Stimulated activated CD4-positive, alpha-beta T cell treated with anti-CD3 and anti-CD28 coated beads, TNF-alpha, amount 100 ng/mL, for 48 hours (primary cell): ENCODE data around the gene SLC43A2.

ENCODE experiments used
- DNase-seq, 3 donors: peaks; one replicate each; pipeline ENCODE4 v3.0.0-alpha.2; 2020; ENCODE audit warnings: low read depth in 3 of 3

Gene SLC43A2

DNA sequence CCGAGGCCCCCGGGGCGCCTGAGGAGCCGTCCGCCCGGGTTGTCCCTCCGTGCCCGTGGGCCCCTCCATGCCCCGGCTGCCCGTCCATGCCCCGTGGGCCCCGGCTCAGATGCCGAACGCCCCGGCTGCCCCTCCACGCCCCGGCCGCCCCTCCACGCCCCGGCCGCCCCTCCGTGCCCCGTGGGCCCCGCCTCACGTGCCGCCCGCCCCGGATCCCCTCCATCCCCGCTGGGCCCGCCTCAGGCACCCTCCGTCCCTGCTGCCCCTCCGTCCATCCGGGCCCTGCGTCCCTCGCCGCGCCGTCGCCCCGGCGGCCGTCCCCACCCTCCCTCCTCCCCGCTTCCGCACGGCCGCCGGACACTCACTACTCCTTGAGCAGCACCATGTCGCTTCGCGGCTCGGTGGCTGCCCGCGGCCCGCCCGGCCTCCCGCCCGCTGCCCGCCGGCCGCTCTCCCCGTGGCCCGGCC lies 66.4 kb downstream of the SLC43A2 start:
- DNase-seq: no peak

DNA sequence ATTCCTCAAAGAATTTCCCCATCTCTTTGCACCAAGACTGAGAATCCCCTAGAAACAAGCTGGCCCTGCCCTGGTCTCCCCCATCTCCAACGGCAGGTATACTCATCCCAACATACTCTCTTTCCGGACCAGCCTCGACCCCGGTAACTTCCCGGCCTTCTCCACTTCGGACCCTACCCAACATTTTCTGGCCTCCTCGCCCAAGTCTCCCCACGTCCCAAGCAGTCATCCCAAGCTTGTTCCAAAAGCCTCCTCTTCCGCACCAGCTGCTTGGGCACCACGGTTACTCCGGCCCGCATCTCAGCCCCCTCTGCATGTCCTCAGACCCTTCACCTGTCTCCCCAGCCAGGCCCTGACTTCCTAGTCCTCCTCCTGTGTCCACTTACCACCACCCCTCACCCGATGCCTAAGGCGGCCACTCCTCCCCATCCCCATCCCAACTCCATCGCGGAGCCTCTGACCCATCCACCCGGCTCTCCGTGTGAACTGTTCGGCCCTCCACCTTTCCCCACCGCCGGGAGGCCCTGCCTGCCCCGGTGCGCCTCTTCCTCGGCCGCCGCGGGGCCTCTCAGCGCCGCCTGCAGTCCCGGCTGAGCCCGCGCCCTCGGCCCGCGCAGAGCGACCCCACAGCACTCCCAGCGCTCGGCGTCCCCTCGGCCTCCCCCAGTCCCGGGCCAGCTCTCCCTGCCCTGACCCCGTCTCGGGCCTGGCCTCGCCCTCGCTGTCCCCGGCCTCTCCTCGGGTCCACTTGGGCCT lies 67.0 kb downstream of the SLC43A2 start:
- no peak for DNase-seq

DNA sequence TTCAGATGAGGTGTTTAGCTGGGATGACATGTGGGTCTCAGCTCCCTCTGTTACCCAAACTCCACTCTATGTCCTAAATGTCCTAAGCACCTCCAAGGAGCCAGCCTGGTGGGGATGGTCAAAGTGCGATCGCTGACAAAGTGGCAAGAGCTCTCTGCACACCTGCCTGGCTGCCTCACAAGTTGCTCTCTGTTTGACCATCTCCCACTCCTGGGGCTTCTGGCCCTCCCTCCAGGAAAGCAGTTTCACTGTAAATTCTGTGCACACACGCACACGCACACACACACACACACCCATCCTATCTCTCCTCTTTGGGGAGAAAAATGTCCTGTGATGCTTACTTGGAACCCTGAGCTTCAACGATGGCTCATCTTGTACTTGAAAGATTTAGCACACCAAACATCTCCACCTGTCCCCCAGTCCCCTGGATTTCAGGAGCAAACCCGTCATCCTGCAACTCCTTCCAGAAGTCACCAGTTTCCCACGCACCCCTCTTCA lies 67.7 kb downstream of the SLC43A2 start:
- no peak for DNase-seq

DNA sequence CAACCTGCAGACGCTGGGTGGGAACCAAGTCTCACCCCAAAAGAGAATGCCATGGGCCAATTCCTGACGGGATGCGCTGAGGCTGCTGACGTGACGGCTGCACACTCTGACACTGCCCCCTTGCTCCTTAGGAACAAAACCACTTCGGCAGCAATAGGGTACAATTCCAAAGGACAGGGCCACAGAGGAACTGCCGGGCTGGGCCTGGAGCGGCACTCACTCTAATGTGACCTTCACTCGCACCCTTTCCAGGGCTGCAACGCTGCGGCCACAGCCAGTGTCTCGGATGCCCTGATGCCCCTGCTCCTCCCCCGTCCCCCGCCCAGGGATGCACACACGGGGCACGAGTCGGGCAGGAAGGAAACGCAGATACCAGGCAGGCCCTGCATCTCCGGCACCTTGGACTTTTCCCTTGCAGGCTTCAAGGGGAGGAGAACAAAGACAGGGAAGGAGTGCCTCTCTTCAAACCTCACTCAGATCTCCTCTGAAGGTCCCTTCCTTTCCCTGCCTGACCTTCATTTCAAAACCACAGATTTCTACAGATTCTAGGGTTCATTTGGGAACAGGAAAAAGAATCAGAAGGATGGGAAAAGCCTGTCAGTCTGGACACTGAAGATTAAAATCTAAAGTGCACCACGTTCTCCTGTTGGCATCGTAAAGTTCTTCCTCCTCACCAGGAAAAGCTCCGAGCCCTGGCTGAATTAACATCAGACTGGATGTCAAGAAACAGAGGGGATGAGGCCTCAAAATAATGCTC lies 68.4 kb downstream of the SLC43A2 start:
- no peak for DNase-seq

DNA sequence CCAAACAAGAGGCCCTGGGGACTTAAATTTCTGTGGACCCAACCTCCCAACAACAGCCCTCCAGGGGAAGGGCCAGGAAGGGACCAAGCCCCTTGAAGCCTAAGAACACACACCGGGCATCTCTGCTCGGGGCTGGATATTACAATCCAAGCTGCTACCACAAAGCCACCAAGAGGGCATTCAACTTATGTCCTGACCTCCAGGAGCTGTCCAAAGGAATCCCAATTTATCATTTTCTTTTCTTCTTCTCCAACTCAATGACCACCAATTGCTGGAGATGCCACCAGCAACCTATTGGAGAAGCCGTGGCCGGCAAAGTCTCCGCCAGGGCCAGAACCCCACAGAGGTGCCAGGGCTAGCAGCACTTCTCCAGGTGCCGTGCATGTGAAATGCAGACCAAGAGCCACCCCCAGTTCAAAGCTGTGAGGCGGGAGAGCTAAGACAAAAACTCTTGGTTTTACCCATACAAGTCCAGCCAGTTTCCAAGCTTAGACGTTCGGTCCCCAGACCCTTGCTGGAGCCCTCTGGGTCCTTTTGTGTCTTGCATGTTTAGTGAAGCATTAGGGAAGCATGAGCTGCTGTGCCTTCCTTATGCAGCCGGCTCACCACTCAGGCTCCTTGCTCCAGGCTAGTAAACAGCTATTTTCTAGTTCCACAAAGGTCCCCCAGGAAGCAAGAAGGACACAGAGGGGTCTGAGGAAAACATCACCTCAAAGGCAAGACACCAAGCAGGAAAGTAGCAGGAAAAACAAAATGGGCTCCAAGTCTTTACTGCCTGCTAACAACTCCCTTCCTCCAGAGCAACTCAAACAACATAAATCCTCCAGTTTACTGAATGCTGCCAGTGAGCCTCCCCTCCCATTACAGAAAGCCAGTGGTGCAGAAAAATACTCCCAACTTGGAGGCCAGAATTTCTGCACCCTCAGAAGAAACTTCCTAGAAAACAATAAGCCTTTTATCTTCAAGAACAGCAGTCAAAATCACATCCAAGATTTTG lies 69.3 kb downstream of the SLC43A2 start:
- DNase-seq: no peak

DNA sequence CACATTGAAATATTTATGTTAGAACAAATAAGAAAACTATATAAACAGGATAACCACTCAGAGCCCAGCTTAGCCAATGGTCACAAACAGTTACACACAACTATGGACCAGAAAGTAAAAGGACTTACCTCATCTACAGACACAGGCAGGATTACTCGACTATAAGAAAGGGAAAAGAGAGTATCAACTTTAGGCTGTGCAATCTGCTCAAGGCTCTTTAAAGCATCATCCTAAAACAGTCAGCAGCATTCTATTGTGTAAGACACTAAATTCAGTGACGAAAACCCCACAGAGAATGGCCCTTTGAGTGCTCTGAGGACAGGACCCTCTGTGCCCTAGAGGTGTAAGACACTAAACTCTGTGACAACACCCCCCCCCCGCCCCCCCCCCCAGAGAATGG lies 70.2 kb downstream of the SLC43A2 start:
- DNase-seq: no peak

DNA sequence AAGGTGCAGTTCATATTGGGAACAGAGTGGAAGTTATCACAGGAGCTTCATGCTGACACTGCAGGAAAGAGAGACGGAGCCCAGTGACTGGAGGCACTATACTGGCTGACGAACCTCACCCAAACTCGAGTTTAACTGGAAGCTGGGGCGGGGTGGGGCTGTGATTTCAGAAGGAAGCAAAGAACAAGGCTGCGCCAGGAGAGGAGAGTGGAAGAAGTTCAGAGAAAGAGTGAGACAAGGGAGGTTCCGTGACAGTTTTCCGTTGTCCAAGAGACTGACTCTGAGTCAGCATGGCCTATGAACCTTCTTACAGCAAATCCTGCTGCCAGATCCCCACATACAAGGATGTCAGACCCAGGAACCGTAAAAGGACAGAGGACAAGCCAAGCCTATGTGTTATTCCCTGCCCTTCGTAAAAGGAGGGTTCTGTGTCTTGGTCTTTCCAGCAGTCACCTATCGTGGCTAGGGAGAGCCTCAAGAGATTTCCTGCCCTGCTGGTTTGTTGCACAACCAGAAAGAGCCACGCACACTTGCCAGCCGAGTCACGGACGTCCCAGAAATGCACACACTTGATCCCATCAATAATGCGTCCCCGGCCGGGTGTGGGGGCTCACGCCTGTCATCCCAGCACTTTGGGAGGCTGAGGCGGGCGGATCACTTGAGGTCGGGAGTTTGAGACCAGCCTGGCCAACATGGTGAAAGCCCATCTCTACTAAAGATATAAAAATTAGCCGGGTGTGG lies 71.1 kb downstream of the SLC43A2 start:
- DNase-seq: no peak

DNA sequence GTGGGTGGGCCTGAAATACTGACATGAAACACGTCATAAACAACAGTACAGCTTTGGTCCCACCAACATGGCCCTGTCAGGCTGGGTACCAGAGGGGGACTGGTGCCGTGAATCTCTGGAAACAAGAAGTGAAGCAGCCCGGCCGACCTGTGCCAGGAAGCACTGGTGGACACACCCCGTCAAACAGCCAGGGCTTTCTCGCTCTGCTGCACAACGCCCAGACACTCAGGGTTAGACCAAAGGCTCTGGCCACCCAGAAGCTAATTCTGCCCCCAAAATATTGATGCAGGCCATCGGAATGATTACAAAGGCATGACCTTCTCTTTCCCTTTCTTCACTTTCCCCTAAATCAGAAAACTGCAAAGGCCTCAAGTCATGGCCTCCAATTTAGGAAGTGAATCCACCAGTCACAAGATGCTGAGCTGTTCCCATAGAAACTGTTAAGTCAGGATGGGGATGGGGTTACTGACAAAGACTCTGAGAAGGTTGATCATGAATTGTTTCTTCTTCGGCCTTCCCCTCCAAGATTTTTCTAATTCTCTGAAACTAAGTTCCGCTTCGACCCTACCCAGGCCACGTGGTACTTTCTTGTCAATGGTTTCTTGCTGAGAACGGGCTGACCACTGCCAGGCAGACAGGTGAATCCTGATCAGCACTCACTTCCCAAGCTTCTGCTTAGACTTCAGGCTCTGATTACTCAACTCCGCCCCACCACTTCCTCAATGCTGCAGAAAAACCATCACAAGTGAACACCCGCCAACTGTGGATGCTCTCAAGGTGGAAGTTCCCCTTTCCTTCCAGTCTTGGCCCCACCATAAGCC lies 72.8 kb downstream of the SLC43A2 start:
- no peak for DNase-seq

DNA sequence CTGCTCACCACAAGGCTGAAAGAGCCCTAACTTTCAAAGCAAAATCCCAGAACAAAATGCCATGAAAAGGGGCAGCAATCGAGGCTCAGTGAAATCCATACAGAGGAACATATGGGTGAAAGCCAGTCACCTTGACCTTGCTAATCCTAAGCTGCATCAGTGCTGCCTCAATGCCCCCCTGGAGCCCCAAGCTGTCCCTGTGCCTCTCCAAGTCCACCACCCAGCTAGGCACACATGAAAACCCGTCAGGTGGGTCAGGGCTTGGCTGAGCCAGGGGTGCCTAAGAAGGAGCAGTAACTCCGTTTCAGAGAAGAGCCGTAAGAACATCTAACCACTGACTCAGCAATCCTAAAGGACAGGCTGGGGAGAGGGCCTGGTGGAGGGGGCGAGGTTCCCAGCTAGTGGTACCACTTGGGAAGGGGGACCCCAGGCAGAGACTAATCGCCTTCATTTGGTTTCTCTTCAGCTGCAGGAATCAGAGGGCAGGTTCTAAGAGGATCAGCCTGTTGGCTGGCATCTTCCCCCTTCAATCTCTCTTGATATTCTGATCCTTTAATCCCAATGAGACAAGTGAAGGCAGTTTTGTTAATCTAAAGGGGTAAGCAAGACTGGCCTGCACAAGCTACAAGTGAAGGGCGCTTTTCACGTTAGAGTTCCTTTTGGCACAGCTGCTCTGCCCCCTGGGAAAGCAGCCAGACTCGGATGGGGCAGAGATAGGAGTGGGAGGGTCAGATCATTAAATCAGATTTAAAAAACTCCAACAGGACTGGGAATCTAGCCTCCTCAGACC lies 73.7 kb downstream of the SLC43A2 start:
- DNase-seq: no peak

DNA sequence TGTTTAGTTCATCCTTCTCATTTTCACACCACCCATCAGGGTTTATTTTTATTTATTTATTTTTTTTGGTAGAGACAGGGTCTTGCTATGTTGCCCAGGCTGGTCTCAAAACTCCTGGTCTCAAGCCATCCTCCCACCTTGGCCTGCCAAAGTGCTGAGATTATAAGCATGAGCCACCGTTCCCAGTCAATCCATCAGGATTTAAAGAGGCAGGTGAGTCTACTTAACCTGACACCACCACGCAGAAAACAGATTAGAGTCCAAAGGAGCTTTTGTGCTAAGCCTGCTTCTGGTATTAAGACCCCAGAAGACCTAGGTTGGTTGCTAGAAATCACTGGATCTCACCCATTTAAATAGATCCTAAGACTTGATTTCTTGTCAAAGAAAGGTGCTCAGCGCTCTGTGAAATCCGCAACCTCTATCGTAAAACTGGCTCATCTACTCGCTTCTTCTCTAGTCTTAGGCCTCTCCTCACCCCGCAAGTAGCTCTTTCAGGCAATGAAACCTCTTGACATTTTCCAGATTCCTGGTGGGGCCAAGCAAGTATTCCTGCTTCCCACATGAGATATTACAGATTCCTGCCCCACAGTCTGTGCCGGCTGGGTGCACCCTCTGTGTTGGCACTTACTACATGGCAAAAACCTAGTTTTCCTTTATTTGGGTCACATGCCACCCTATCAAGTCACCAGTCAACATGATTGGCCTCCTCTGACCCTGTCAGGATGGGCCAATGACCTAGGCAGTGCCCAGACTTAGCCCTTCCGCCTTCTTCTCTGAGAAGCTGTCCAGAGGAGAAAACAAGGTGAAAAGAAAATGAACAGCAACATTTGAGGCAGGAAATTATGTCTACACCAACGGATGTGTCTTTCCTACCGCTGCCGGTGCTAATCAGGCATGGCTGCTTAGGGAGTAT lies 75.0 kb downstream of the SLC43A2 start:
- no peak for DNase-seq

DNA sequence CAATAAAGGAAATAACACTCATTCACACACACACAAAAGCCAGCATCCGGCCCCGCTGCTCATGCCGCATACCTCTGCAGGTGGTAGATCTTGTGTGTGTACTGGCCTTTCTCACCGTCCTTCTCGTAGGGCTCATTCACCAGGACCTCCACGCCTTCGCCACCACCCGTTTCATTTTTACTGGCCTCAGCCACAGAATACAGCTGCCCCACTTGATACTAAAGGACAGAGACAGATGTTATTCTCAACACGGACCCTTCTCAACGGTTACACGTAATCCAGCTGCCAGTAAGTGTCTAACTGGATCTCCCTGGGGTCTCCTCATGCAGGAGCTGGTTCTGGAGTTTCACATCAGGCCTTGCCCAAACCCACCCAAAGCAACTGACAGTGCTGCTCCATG lies 75.7 kb downstream of the SLC43A2 start:
- DNase-seq: no peak

DNA sequence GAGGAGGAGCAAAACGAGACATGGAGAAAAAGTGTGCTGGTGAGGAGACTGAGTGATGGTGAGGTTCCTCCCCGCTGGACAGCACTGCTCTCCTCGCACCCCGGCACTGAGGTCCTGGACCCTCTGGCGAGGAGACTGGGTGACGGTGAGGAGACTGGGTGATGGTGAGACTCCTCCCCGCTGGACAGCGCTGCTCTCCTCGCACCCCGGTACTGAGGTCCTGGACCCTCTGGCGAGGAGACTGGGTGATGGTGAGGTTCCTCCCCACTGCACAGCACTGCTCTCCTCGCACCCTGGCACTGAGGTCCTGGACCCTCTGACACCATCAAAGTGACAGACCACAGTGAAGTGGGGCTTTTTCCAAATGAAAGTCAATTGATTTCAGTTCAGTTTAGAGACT lies 76.9 kb downstream of the SLC43A2 start:
- DNase-seq: no peak

DNA sequence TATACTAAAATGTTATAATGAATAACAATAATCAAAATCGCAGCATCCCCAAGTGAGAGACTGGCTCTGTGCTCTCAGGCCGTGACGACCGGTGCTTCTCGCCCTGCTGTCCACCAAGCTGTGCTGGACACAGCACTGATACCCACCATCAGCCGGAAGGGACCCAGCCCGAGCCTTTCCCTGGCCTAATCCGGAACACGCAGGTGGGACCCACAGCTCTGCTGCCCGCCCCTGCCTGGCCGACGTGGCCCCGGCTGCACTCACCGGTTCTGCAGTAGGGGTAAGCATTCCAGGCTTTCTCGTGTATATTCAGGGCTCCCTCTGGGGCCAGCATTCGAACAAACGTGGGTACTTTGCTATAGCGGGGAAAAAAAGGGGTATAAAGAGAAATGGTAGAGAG lies 80.6 kb downstream of the SLC43A2 start:
- DNase-seq: no peak

DNA sequence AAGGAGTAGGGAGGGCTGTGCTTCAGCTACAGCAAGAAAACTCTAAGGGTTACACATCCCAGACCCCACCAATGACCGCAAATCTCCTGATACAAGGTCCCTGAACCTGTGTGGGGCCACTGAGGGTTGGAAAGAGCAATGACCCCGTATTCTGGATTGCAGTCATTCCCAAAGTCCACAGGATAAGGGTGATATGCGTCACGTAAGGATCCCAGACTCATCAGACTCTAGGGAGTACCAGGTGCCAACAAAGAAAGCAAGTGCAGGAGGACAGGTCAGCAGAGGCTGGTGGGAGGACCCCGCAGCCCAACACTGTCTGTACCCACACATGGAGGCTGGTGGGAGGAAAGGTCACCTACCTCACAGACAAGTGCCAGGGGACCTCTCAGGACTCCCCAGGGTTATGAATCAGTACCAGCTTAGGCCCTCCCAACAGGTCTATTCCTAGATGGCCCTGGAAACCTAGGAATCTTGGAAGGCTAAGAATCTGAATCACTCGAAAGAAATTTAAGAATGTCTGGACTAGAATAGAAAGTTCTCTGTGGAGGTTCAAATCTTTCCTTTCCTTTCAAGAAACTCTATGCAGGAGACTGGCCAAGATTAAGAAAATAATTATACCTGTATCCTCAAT lies 82.2 kb downstream of the SLC43A2 start:
- no peak for DNase-seq

DNA sequence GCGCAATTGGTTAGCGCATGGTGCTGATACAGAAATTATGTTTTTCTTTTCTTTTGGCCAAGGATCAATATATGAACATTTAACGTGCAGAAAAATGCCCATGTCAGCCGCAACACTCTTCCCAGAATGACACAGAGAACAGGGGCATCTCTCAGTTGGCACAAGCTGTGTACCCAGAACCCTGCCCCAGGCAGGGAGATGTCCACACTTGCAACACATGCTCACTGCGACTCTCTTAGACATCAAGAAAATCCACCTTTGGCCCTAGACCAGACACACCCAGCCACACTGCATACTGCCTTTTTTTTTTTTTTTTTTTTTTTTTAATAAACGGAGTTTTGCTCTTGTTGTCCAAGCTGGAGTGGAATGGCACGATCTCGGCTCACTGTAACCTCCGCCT lies 83.0 kb downstream of the SLC43A2 start:
- DNase-seq: no peak

DNA sequence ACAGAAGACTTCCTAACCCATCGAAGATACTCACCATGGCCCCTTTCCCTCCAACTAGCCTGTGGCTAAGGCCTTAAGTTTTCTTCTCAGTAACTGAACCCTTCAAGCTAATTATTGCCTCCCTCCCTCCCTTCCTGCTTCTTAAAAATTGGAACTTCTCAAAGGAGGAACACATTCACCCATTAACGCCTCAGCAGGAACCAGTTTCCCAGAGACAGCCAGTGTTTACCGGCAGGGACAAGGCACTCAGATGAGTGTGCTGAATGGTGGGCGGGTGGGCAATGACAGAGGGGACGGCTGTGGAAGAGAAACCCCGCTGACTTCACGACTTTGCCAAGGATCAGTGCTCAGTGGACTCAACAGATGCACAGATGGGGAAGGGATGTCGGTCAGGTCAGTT lies 86.3 kb downstream of the SLC43A2 start:
- DNase-seq: no peak

DNA sequence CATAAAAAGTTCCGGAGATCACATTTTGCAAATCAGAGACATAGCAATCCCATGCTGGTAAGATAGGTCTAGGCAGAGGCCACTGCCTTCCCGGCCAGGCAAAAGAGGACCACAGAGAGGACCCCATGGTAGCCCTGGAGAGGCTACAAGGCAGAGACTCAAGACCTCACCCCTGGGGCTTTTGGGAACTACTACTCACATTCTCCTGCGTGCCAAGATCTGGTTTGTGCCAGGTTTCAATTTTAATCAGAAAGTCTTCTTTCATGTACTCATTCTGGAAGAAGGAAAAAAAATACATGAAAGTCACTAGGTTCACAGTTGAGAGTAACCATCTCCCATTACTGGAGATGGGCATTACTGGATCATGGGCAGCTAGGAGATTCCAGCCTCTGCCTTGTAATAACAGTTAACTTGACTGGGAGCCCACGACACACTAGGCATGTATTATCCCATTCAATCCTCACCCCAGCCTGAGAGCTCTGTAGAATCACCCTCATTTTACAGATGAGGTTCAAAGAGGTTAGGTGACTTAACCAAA lies 87.2 kb downstream of the SLC43A2 start:
- DNase-seq: no peak

DNA sequence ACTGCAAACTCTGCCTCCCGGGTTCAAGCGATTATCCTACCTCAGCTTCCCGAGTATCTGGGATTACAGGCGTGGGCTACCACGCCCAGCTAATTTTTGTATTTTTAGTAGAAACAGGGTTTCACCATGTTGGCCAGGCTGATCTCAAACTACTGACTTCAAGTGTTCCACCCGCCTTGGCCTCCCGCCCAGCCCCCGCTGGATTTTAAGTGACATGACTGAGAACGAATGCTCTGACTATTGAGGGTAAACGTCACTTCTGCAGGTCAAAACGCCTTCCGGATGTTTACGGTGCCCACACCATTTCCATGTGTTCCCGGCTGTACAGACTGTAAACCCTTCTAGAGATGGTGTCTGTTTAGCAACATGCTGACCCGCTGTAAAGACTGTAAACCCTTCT lies 88.8 kb downstream of the SLC43A2 start:
- no peak for DNase-seq
